Measurements from ENCODE around the gene NUP93. TPM values are rescaled to one million over a fixed set of nuclear protein-coding genes. Genes with fewer than 3 reads are reported as not detected.

The NUP93 gene
- total and polyA plus RNA-seq, 2 donors from 2014 or later, result 34.8 to 48.8 TPM

DNA sequence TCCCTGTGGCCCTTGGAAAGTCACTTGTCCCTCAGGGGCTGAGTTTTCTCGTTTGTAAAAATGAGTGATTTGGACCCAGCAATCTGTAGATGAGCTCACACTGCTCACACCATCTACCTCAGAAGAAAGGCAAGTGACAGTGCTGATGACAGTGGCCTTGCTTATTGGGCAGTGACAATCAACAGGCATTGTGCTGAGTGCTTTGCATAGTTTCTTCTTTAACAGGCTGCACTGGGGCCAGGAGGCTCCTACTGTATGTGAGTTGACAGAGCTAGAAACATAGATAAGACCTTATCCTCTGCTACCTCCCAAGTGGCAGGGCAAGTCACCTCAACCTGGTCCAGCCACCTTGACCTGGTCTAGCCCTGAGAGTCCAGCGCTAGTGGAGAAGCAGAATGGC lies 105.4 kb downstream of the NUP93 start:
- H3K4me1 ChIP-seq (ENCODE audit: control insufficient read depth in 2 of 3, insufficient read depth in 2 of 3, low read depth in 1 of 3, low read length in 3 of 3), result peaks cover 0 to 4% (median 0%) of the 10 kb centered on the region in 3 donors
- intact Hi-C loops (cut with DNase I), result no loop called here
- peaks cover 2 to 18% (median 5%) of the 10 kb centered on the region in 3 donors for H3K36me3 ChIP-seq (ENCODE audit: control insufficient read depth in 2 of 3, insufficient read depth in 3 of 3, low read length in 3 of 3)
- H3K9ac ChIP-seq (ENCODE audit: low read length in 3 of 3), result no peak overlapping the region
- no peaks in the 10 kb centered on the region for H3K9me3 ChIP-seq (ENCODE audit: control insufficient read depth in 2 of 3, insufficient read depth in 1 of 3, low read length in 3 of 3)
- DNase-seq (no peak), FAIRE-seq (no peak)
- H3K4me3 ChIP-seq (ENCODE audit: low read length in 3 of 3), result no peak overlapping the region
- no peak overlapping the region for H3K27ac ChIP-seq (ENCODE audit: low read depth in 2 of 2, low read length in 2 of 2)
- TF ChIP-seq, protein P1, sequence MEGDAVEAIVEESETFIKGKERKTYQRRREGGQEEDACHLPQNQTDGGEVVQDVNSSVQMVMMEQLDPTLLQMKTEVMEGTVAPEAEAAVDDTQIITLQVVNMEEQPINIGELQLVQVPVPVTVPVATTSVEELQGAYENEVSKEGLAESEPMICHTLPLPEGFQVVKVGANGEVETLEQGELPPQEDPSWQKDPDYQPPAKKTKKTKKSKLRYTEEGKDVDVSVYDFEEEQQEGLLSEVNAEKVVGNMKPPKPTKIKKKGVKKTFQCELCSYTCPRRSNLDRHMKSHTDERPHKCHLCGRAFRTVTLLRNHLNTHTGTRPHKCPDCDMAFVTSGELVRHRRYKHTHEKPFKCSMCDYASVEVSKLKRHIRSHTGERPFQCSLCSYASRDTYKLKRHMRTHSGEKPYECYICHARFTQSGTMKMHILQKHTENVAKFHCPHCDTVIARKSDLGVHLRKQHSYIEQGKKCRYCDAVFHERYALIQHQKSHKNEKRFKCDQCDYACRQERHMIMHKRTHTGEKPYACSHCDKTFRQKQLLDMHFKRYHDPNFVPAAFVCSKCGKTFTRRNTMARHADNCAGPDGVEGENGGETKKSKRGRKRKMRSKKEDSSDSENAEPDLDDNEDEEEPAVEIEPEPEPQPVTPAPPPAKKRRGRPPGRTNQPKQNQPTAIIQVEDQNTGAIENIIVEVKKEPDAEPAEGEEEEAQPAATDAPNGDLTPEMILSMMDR (IDR thresholded peaks at IDR 0.05; ENCODE audit: borderline replicate concordance, extremely low read depth, insufficient read depth), result no peak
- H3K27me3 ChIP-seq (ENCODE audit: control insufficient read depth, insufficient read depth, low read length), result no peaks in the 10 kb centered on the region

DNA sequence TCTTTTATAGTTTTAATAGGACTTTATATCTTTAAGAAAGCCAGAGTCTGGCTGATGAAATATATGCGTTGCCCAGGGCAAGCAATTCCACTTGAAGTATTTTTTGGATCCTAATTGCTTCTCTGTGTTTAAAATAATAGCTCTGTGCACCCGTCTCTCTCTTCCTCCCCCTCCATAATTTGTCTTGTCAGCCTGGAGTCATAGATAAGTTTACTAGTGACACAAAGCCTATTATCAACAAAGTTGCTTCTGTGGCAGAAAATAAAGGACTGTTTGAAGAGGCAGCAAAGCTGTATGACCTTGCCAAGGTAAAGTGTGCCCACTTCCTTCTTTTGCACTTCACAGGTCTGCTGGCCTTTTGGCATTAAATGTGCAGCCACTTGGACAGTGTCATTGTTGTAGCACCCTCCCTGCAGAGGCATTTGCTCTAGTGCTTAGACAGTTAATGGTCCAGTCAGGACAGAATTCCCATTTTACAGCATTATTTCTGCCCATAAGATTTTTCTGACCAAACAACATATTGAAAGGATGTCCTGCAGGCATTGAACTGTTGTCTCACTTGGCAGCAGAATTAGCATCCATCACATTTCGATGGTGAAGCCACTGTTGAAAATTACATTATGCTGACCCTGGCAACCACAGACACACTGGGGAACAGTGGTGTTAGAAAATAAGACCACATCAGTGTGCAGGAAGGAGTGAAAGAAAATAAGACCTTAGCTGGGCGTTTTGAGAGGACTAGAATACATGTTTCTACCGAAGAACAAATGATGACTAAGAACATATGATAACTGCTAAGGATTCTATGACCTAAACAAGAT lies 106.7 kb downstream of the NUP93 start:
- Histone ChIP-seq H3K4me1 (ENCODE audit: control insufficient read depth in 2 of 3, insufficient read depth in 2 of 3, low read depth in 1 of 3, low read length in 3 of 3) (peaks cover 0 to 5% (median 2%) of the 10 kb centered on the region in 3 donors), H3K27ac (ENCODE audit: low read depth in 2 of 2, low read length in 2 of 2) (peak overlapping the region in 1 of 2 donors; percentile 2), H3K27me3 (ENCODE audit: control insufficient read depth, insufficient read depth, low read length) (no peaks in the 10 kb centered on the region), H3K9ac (ENCODE audit: low read length in 3 of 3) (no peak overlapping the region), H3K4me3 (ENCODE audit: low read length in 3 of 3) (no peak overlapping the region), H3K9me3 (ENCODE audit: control insufficient read depth in 2 of 3, insufficient read depth in 1 of 3, low read length in 3 of 3) (no peaks in the 10 kb centered on the region), H3K36me3 (ENCODE audit: control insufficient read depth in 2 of 3, insufficient read depth in 3 of 3, low read length in 3 of 3) (peaks cover 2 to 18% (median 5%) of the 10 kb centered on the region in 3 donors)
- FAIRE-seq (no peak), DNase-seq (no peak)
- intact Hi-C loops (cut with DNase I), result no loop called here
- TF ChIP-seq, protein P1 (IDR thresholded peaks at IDR 0.05; ENCODE audit: borderline replicate concordance, extremely low read depth, insufficient read depth), result no peak

- Histone ChIP-seq H3K9me3 (ENCODE audit: control insufficient read depth in 2 of 3, insufficient read depth in 1 of 3, low read length in 3 of 3) (no peaks in the 10 kb centered on the region), H3K27ac (ENCODE audit: low read depth in 2 of 2, low read length in 2 of 2) (no peak overlapping the region), H3K36me3 (ENCODE audit: control insufficient read depth in 2 of 3, insufficient read depth in 3 of 3, low read length in 3 of 3) (peaks cover 0 to 6% (median 3%) of the 10 kb centered on the region in 3 donors), H3K4me1 (ENCODE audit: control insufficient read depth in 2 of 3, insufficient read depth in 2 of 3, low read depth in 1 of 3, low read length in 3 of 3) (peaks cover 0 to 12% (median 5%) of the 10 kb centered on the region in 3 donors), H3K4me3 (ENCODE audit: low read length in 3 of 3) (no peak overlapping the region), H3K27me3 (ENCODE audit: control insufficient read depth, insufficient read depth, low read length) (no peaks in the 10 kb centered on the region), H3K9ac (ENCODE audit: low read length in 3 of 3) (no peak overlapping the region)
- TF ChIP-seq, protein P1 (IDR thresholded peaks at IDR 0.05; ENCODE audit: borderline replicate concordance, extremely low read depth, insufficient read depth), result no peak
- FAIRE-seq (no peak), DNase-seq (no peak)
- intact Hi-C loops (cut with DNase I), result no loop called here
Measured at GRCh38 chr16:56838622-56839337, 108.9 kb downstream of the NUP93 start.
